ENCODE measurements around the gene CHST3. TPM values are rescaled to one million over a fixed set of nuclear protein-coding genes. Genes with fewer than 3 reads are reported as not detected.

CHST3 gene
- total and polyA plus RNA-seq, 2 experiments from 2014 or later: 1.9 to 22.5 TPM

- Histone ChIP-seq H3K4me1 (ENCODE audit: low read depth) (peaks cover 13% of the 10 kb centered on the region), H3K9me3 (ENCODE audit: low read depth) (no peaks in the 10 kb centered on the region), H3K27me3 (no peaks in the 10 kb centered on the region), H3K36me3 (no peaks in the 10 kb centered on the region), H3K27ac (no peak overlapping the region), H3K4me3 (no peak overlapping the region)
- TF ChIP-seq CTCF (IDR thresholded peaks at IDR 0.05; ENCODE audit: low read depth, low read length): no peak
- DNase-seq (ENCODE audit: low read depth in 1 of 2, low spot score in 1 of 2): no peak
Observed at GRCh38 chr10:72013202-72013945, 49.2 kb downstream of the CHST3 start.

DNA sequence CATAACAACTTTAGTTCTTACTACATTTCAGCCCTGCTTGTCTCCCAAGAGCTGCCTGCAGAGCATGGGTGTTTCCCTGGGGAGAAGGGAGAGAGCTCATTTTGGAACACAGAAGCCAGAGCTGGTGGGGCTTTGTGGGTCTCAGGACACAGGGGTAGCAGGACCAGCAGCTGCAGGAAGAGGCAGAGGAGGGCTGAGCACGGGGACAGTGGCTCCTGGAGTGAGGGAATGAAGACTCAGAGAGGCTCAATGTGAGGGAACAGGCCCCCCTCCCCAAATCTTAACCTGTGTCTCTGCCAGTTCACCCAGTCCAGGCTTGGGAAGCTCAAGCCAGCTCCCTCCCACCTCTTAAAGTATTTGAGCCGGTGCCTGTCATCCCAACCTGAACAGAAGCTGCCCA lies 50.0 kb downstream of the CHST3 start:
- no peaks in the 10 kb centered on the region for H3K36me3 ChIP-seq
- no peak overlapping the region for H3K4me3 ChIP-seq
- DNase-seq (ENCODE audit: low read depth in 1 of 2, low spot score in 1 of 2): no peak
- H3K4me1 ChIP-seq (ENCODE audit: low read depth): peaks cover 13% of the 10 kb centered on the region
- no peak for TF ChIP-seq CTCF (IDR thresholded peaks at IDR 0.05; ENCODE audit: low read depth, low read length)
- H3K27ac ChIP-seq: no peak overlapping the region
- no peaks in the 10 kb centered on the region for H3K27me3 ChIP-seq
- no peaks in the 10 kb centered on the region for H3K9me3 ChIP-seq (ENCODE audit: low read depth)

- no peak for DNase-seq (ENCODE audit: low read depth in 1 of 2, low spot score in 1 of 2)
- TF ChIP-seq CTCF (IDR thresholded peaks at IDR 0.05; ENCODE audit: low read depth, low read length): no peak
- Histone ChIP-seq H3K9me3 (ENCODE audit: low read depth) (no peaks in the 10 kb centered on the region), H3K27me3 (no peaks in the 10 kb centered on the region), H3K27ac (no peak overlapping the region), H3K4me3 (no peak overlapping the region), H3K36me3 (no peaks in the 10 kb centered on the region), H3K4me1 (ENCODE audit: low read depth) (peaks cover 7% of the 10 kb centered on the region)
Observed at GRCh38 chr10:72014785-72015480, 50.7 kb downstream of the CHST3 start.

- no peak for DNase-seq (ENCODE audit: low read depth in 1 of 2, low spot score in 1 of 2)
- H3K4me3 ChIP-seq: no peak overlapping the region
- no peaks in the 10 kb centered on the region for H3K9me3 ChIP-seq (ENCODE audit: low read depth)
- no peak overlapping the region for H3K27ac ChIP-seq
- peaks cover 7% of the 10 kb centered on the region for H3K4me1 ChIP-seq (ENCODE audit: low read depth)
- H3K36me3 ChIP-seq: no peaks in the 10 kb centered on the region
- no peaks in the 10 kb centered on the region for H3K27me3 ChIP-seq
- no peak for TF ChIP-seq CTCF (IDR thresholded peaks at IDR 0.05; ENCODE audit: low read depth, low read length)
Observed at GRCh38 chr10:72015841-72016240, 51.6 kb downstream of the CHST3 start.

GRCh38 chr10:72016608-72017300 lies 52.6 kb downstream of the CHST3 start:
- Histone ChIP-seq H3K36me3 (no peaks in the 10 kb centered on the region), H3K4me1 (ENCODE audit: low read depth) (peaks cover 7% of the 10 kb centered on the region), H3K27me3 (no peaks in the 10 kb centered on the region), H3K4me3 (no peak overlapping the region), H3K9me3 (ENCODE audit: low read depth) (no peaks in the 10 kb centered on the region), H3K27ac (peak overlapping the region; percentile 63)
- no peak for TF ChIP-seq CTCF (IDR thresholded peaks at IDR 0.05; ENCODE audit: low read depth, low read length)
- DNase-seq (ENCODE audit: low read depth in 1 of 2, low spot score in 1 of 2): no peak
